ENCODE data around the gene HEY2. TPM values are rescaled to one million over a fixed set of nuclear protein-coding genes. Genes with fewer than 3 reads are reported as not detected.

Gene HEY2
- total and polyA plus RNA-seq, 10 of the 15 experiments (the other 5 are each of a cell fraction or from before 2014, with no cell fraction given), result 0.01 to 0.32 (median 0.08) TPM; not detected in 4

- TF ChIP-seq MEF2B (IDR thresholded peaks at IDR 0.05; ENCODE audit: partially characterized antibody, poor library complexity, severe bottlenecking) (peak; percentile 55), PML (IDR thresholded peaks at IDR 0.05; ENCODE audit: low read length) (peak; percentile 56; the same call in 1 of the 2 replicates), ATF2 (IDR thresholded peaks at IDR 0.05; ENCODE audit: low read length) (peak; percentile 94), ZNF384 (IDR thresholded peaks at IDR 0.05; ENCODE audit: borderline replicate concordance, low read depth, low read length) (peak; percentile 18; the same call in 1 of the 2 replicates), IRF4 (IDR thresholded peaks at IDR 0.05; ENCODE audit: low read depth, low read length) (peak; percentile 93), RFX5 (IDR thresholded peaks at IDR 0.05; ENCODE audit: low read depth, low read length) (no peak), BHLHE40 (IDR thresholded peaks at IDR 0.05; ENCODE audit: borderline replicate concordance in 1 of 2, low read depth in 2 of 2, low read length in 1 of 2) (0 out of 4 replicates have a peak, but pooled peaks of 1 of the 2 experiments have one; percentile 23), MTA3 (IDR thresholded peaks at IDR 0.05; ENCODE audit: borderline replicate concordance, low read length) (peak; percentile 51; the same call in 1 of the 2 replicates), IKZF2 (IDR thresholded peaks at IDR 0.05) (peak; percentile 76 to 79)
- TF ChIP-seq, protein P1, sequence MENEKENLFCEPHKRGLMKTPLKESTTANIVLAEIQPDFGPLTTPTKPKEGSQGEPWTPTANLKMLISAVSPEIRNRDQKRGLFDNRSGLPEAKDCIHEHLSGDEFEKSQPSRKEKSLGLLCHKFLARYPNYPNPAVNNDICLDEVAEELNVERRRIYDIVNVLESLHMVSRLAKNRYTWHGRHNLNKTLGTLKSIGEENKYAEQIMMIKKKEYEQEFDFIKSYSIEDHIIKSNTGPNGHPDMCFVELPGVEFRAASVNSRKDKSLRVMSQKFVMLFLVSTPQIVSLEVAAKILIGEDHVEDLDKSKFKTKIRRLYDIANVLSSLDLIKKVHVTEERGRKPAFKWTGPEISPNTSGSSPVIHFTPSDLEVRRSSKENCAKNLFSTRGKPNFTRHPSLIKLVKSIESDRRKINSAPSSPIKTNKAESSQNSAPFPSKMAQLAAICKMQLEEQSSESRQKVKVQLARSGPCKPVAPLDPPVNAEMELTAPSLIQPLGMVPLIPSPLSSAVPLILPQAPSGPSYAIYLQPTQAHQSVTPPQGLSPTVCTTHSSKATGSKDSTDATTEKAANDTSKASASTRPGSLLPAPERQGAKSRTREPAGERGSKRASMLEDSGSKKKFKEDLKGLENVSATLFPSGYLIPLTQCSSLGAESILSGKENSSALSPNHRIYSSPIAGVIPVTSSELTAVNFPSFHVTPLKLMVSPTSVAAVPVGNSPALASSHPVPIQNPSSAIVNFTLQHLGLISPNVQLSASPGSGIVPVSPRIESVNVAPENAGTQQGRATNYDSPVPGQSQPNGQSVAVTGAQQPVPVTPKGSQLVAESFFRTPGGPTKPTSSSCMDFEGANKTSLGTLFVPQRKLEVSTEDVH (IDR thresholded peaks at IDR 0.05; ENCODE audit: low read depth, partially characterized antibody), result no peak
Observed at GRCh38 chr6:125798734-125799508, 49.5 kb downstream of the HEY2 start (continued).
